PFSK-1 (cell line): ENCODE results near the gene SERPINF2.

Source experiments
- FOXP2 ChIP-seq: optimal IDR thresholded peaks from 2 replicates; pipeline ENCODE3; 2011; ENCODE audit warnings: borderline replicate concordance, control low read depth, inconsistent platforms; ENCODE audit not compliant: insufficient read depth; ENCODE audit errors: extremely low read length, extremely low read depth
- POLR2AphosphoS5 ChIP-seq: IDR thresholded peaks from 2 replicates; pipeline ENCODE4 v1.6.1; 2012; ENCODE audit warnings: low read depth, mild to moderate bottlenecking, control low read depth, low read length, moderate library complexity
- REST ChIP-seq, 2 experiments: IDR thresholded peaks; 2 replicates each; pipeline versions ENCODE4 v1.6.1 to v1.8.0; 2011 to 2012; ENCODE audit warnings: low read depth in 2 of 2, low read length in 2 of 2, control low read depth in 1 of 2, inconsistent platforms in 1 of 2, mild to moderate bottlenecking in 1 of 2, moderate library complexity in 1 of 2; ENCODE audit not compliant: insufficient read depth in 1 of 2
- TAF1 ChIP-seq: IDR thresholded peaks from 2 replicates; pipeline ENCODE4 v1.6.1; 2012; ENCODE audit warnings: low read length, control low read depth, borderline replicate concordance; ENCODE audit not compliant: insufficient read depth

GRCh38 chr17:1746975-1747543, 4.4 kb downstream of the SERPINF2 start:
- no peak for TF ChIP-seq POLR2AphosphoS5
- no peak for TF ChIP-seq REST (IDR thresholded peaks at IDR 0.05; ENCODE audit: insufficient read depth in 1 of 2, low read depth in 2 of 2, low read length in 2 of 2)
- no peak for TF ChIP-seq TAF1
- TF ChIP-seq FOXP2: no peak
